ENCODE measurements around the gene TCEA3. TPM values are rescaled to one million over a fixed set of nuclear protein-coding genes. Genes with fewer than 3 reads are reported as not detected.

The TCEA3 gene
- total RNA-seq, 3 donors from 2014 or later (not counting 1 experiment from before 2014, with no cell fraction given) = 0.75 to 1.5 (median 0.94) TPM

DNA sequence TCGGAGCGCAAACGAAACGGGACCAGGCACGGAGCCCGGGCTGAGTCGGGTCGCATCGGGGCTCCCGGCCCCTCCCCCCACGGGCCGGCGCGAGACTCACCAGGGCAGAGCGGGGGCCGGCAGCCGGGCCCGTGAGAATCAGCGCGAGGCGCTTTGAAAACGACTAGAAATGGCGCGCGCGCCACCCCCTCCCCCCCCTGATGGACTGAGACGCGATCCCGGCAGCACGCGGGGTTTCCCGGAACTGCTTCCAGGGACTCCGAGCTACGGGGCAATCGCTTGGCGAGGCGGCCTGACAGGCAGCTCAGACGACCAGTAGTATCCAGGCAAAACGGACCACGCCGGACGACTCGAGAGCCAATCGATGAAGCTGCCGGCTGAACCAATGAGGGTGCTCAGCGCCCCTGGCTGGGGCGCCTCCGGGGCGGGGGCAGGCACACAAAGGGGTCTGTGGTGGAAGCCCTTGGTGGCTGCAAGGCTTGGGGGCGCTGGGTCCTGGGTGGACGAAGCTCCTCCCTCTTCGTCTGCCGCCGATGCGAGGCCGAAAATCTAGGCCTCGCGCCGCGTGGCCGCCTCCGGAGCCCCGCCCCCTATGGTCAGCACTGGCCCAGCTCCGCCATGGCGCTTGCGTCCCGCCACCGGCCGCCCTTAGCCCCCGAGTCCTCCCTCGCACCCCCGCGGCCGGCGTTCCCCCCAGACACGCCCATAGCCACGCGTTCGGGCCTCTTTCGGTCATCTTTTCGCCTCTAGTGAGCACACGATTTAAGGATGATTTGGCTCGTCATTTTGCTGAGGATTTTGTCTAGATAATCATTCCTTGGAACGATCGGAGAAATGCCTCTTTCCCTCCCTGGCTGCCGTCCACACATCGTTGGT lies 80.2 kb downstream of the TCEA3 start, which contains the start of gene HNRNPR:
Gene HNRNPR, minus strand, starts transcription at position 174 of the 876 bp plus-strand sequence. CDS start 3,276 bp downstream, outside the sequence.
- peaks cover 12% of the 10 kb centered on the region for H3K4me1 ChIP-seq (ENCODE audit: control insufficient read depth, insufficient read depth, low read length)
- Mint-ChIP-seq H3K9me3 (no peaks in the 10 kb centered on the region), H3K4me1 (peaks cover 47 to 49% of the 10 kb centered on the region in 2 donors), H3K4me3 (peak within 1 kb of the TSS; percentile 94), H3K27ac (peak within 1 kb of the TSS; percentile 86 to 98), H3K27me3 (ENCODE audit: low read depth in 2 of 2) (no peaks in the 10 kb centered on the region), H3K36me3 (no peaks in the 10 kb centered on the region)
- ATAC-seq (peak; percentile 92 to 98 (median 94)), DNase-seq (peak; percentile 98 to 99)
- TF ChIP-seq, protein P1, sequence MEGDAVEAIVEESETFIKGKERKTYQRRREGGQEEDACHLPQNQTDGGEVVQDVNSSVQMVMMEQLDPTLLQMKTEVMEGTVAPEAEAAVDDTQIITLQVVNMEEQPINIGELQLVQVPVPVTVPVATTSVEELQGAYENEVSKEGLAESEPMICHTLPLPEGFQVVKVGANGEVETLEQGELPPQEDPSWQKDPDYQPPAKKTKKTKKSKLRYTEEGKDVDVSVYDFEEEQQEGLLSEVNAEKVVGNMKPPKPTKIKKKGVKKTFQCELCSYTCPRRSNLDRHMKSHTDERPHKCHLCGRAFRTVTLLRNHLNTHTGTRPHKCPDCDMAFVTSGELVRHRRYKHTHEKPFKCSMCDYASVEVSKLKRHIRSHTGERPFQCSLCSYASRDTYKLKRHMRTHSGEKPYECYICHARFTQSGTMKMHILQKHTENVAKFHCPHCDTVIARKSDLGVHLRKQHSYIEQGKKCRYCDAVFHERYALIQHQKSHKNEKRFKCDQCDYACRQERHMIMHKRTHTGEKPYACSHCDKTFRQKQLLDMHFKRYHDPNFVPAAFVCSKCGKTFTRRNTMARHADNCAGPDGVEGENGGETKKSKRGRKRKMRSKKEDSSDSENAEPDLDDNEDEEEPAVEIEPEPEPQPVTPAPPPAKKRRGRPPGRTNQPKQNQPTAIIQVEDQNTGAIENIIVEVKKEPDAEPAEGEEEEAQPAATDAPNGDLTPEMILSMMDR (IDR thresholded peaks at IDR 0.05) = no peak
- no peaks in the 10 kb centered on the region for H3K36me3 ChIP-seq (ENCODE audit: control insufficient read depth, insufficient read depth, low read length)
- H3K9me3 ChIP-seq (ENCODE audit: control insufficient read depth, insufficient read depth, low read length) = no peaks in the 10 kb centered on the region
- intact Hi-C loops (cut with micrococcal nuclease) = loop anchor here (1.0 kb wide), 1 partner anchor 24 kb away; no protein-coding TSS in a partner anchor
- WGBS (ENCODE audit: insufficient coverage) = under 1% methylated on average over 87 of the region's 87 CpGs
- H3K27ac ChIP-seq (ENCODE audit: low read length) = peak within 1 kb of the TSS; percentile 86
- H3K27me3 ChIP-seq (ENCODE audit: control insufficient read depth, insufficient read depth, low read length) = no peaks in the 10 kb centered on the region
- peak within 1 kb of the TSS; percentile 90 for H3K4me3 ChIP-seq (ENCODE audit: low read length)

DNA sequence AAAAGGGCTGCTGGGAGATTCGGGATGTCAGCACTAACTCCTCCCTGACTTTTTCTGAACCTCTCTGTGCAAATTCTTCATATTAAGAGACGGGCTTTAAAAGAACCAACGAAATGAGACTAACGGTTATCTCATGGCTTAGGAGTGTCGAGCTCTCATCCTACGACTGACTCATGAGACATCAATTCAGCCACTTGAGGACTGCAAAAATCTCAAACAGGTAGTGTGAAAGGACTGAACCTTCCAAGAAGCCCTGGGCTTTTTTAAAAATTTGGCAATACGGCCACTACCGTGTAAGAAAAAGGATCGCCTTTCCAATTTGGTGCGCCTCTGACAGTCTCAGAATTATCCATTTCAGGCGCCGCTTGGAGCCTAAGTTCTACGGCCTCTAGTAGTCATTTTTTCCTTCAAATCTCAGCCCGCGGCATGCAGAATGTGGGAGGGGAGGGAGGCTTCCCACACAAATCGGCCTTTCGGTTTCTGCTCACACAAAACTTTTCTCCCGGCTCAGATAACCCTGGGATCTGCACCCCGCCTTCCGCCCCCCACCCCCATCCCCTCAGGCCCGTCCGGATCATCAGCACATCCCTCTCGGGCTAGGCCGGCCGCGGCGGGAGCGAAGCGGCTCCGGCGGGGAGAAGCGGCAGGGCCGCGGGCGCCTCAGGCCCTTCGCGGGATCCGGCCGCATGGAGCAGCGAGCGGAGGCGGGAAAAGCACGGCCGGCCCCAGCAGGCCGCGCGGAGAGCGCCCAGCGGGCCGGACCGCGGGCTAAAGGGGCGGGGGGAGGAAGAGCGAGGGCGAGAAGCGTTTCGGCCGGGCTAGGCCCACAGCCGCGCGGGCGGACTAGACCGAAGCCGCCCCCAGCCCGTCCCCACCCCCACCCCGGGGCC lies 81.1 kb downstream of the TCEA3 start:
- TF ChIP-seq, protein P1 (IDR thresholded peaks at IDR 0.05) = no peak
- Mint-ChIP-seq H3K36me3 (no peaks in the 10 kb centered on the region), H3K9me3 (no peaks in the 10 kb centered on the region), H3K27me3 (ENCODE audit: low read depth in 2 of 2) (no peaks in the 10 kb centered on the region), H3K27ac (peak overlapping the region; percentile 86 to 98), H3K4me3 (peak overlapping the region; percentile 78), H3K4me1 (peaks cover 54% of the 10 kb centered on the region in 2 donors)
- DNase-seq (peak; percentile 29 to 50), ATAC-seq (peak; percentile 3 to 20 (median 8))
- Histone ChIP-seq H3K9me3 (ENCODE audit: control insufficient read depth, insufficient read depth, low read length) (no peaks in the 10 kb centered on the region), H3K4me3 (ENCODE audit: low read length) (peak overlapping the region; percentile 90), H3K4me1 (ENCODE audit: control insufficient read depth, insufficient read depth, low read length) (peaks cover 12% of the 10 kb centered on the region), H3K27me3 (ENCODE audit: control insufficient read depth, insufficient read depth, low read length) (no peaks in the 10 kb centered on the region), H3K27ac (ENCODE audit: low read length) (peak overlapping the region; percentile 86), H3K36me3 (ENCODE audit: control insufficient read depth, insufficient read depth, low read length) (peaks cover under 1% of the 10 kb centered on the region)
- intact Hi-C loops (cut with micrococcal nuclease) = loop anchor here (1.0 to 2.0 kb wide), 2 partner anchors 25 to 61 kb away; no protein-coding TSS in a partner anchor
- 0% methylated on average over 61 of the region's 66 CpGs for WGBS (ENCODE audit: insufficient coverage)

DNA sequence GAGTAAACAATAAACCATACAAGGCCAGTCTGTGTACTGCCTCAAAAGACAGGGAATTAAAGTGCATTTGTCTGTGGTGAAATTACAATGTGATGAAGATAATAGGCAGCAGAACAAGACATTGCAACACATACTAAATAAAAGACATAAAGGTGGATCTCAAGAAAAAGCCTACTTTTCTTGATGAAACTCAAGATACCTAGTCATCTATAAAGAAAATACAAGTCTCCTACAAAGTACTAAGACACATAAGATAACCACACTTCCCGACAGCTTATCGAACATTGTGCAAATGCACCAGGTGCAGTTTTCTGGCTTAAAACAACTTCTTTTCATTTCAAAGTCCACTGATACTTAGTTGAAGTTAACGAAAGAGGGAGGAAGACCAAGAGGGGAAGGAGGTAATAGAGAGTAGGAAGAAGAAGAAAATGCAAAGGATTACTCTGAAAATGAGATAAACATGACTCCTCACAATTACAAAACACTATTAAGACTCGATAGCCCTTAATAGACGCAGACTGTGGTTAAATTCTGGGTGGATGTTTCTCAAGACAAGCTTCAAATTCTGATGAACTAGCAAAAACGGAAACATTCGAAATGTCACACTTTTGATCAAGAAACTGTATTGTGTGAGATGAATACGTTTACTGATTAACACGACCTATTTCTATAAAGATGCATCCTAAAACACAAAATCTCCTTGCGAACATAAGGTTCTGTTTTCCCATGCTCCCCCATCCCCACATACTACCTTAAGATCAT lies 82.4 kb downstream of the TCEA3 start:
- 3% methylated on average over 7 of the region's 10 CpGs for WGBS (ENCODE audit: insufficient coverage)
- Histone ChIP-seq H3K4me3 (ENCODE audit: low read length) (peak overlapping the region; percentile 90), H3K27me3 (ENCODE audit: control insufficient read depth, insufficient read depth, low read length) (no peaks in the 10 kb centered on the region), H3K9me3 (ENCODE audit: control insufficient read depth, insufficient read depth, low read length) (no peaks in the 10 kb centered on the region), H3K4me1 (ENCODE audit: control insufficient read depth, insufficient read depth, low read length) (peaks cover 12% of the 10 kb centered on the region), H3K36me3 (ENCODE audit: control insufficient read depth, insufficient read depth, low read length) (peaks cover 10% of the 10 kb centered on the region), H3K27ac (ENCODE audit: low read length) (peak overlapping the region; percentile 31)
- Mint-ChIP-seq H3K36me3 (peaks cover 2% of the 10 kb centered on the region), H3K4me1 (peaks cover 57 to 58% of the 10 kb centered on the region in 2 donors), H3K4me3 (peak overlapping the region; percentile 78), H3K9me3 (no peaks in the 10 kb centered on the region), H3K27me3 (ENCODE audit: low read depth in 2 of 2) (no peaks in the 10 kb centered on the region), H3K27ac (peak overlapping the region; percentile 64 to 98)
- ATAC-seq (no peak), DNase-seq (peak in 1 of 2 donors; percentile 17)
- TF ChIP-seq, protein P1 (IDR thresholded peaks at IDR 0.05) = no peak
- intact Hi-C loops (cut with micrococcal nuclease) = loop anchor here (2.0 kb wide), 1 partner anchor 63 kb away; no protein-coding TSS in a partner anchor
